CD4-positive, CD25-positive, alpha-beta regulatory T cell (primary cell): ENCODE measurements around the gene EGFL7. TPM values are rescaled to one million over a fixed set of nuclear protein-coding genes. Genes with fewer than 3 reads are reported as not detected.
A peak's percentile ranks its signal among the peaks of the same experiment; 100 is the strongest.

Experiments used
- ATAC-seq, 2 donors: fragments of 150-1000 bp; cut with Tn5 transposase; one replicate each; pipeline ENCODE4 v1.10.0; 2021; ENCODE audit warnings: low read depth in 2 of 2, moderate number of reproducible peaks in 2 of 2, moderate library complexity in 1 of 2
- DNase-seq, 3 donors: peaks; one replicate each; pipeline versions ENCODE4 v3.0.0 to v3.0.0-alpha.2; 2012 to 2022; ENCODE audit warnings: mixed read lengths in 1 of 3
- H3K27ac ChIP-seq: one replicate; pipeline ENCODE4 v1.7.0; 2013; ENCODE audit warnings: mild to moderate bottlenecking, low read length; ENCODE audit not compliant: insufficient read depth, poor library complexity, severe bottlenecking
- H3K27me3 ChIP-seq: one replicate; pipeline ENCODE4 v1.7.0; 2013; ENCODE audit warnings: low read length; ENCODE audit not compliant: control insufficient read depth, insufficient read depth
- H3K36me3 ChIP-seq: one replicate; pipeline ENCODE4 v1.7.0; 2013; ENCODE audit warnings: mild to moderate bottlenecking, low read length, moderate library complexity; ENCODE audit not compliant: control insufficient read depth, insufficient read depth
- H3K4me1 ChIP-seq: 2 replicates; pipeline ENCODE4 v1.7.0; 2013; ENCODE audit warnings: mild to moderate bottlenecking, low read length; ENCODE audit not compliant: insufficient read depth, control insufficient read depth, poor library complexity, severe bottlenecking
- H3K4me3 ChIP-seq: one replicate; pipeline ENCODE4 v1.7.0; 2013; ENCODE audit warnings: low read depth, mild to moderate bottlenecking, low read length, moderate library complexity
- H3K9me3 ChIP-seq, 2 experiments: 1 replicate in 1 of 2; 2 replicates in 1 of 2; pipeline ENCODE4 v1.7.0; 2013; ENCODE audit warnings: low read length in 2 of 2, mild to moderate bottlenecking in 1 of 2, moderate library complexity in 1 of 2; ENCODE audit not compliant: control insufficient read depth in 2 of 2
- H3K27ac Mint-ChIP-seq, 3 donors: one replicate each; pipeline ENCODE4 v1.8.0; 2020 to 2022; ENCODE audit warnings: mild to moderate bottlenecking in 3 of 3, mixed read lengths in 3 of 3, moderate library complexity in 2 of 3
- H3K27me3 Mint-ChIP-seq: one replicate; pipeline ENCODE4 v1.8.0; 2022; ENCODE audit warnings: mild to moderate bottlenecking, mixed read lengths
- H3K36me3 Mint-ChIP-seq: one replicate; pipeline ENCODE4 v1.8.0; 2020; ENCODE audit warnings: mixed read lengths
- H3K4me1 Mint-ChIP-seq, 4 donors: one replicate each; pipeline ENCODE4 v1.8.0; 2020 to 2022; ENCODE audit warnings: mixed read lengths in 4 of 4, mild to moderate bottlenecking in 1 of 4
- H3K4me3 Mint-ChIP-seq, 4 donors: one replicate each; pipeline ENCODE4 v1.8.0; 2020 to 2022; ENCODE audit warnings: mild to moderate bottlenecking in 4 of 4, mixed read lengths in 4 of 4, moderate library complexity in 3 of 4
- H3K9me3 Mint-ChIP-seq, 7 donors: one replicate each; pipeline ENCODE4 v1.8.0; 2020 to 2022; ENCODE audit warnings: mixed read lengths in 7 of 7, mild to moderate bottlenecking in 3 of 7, moderate library complexity in 2 of 7
- polyA plus RNA-seq, 4 donors: library from polyadenylated mRNA; unstranded; fragments of 300-500 nt; fragmentation: Illumina TruSeq; gene quantifications; one replicate each; pipeline ENCODE4 v1.2.3, GENCODE V29; 2021
- total RNA-seq: library from RNA; stranded (reverse); gene quantifications from one replicate; pipeline ENCODE4 v1.2.3, GENCODE V29; 2022

The EGFL7 gene
- total and polyA plus RNA-seq, 5 donors from 2014 or later = 1.7 TPM; not detected in 4

- H3K4me1 Mint-ChIP-seq = peaks cover 0 to 2% (median 0%) of the 10 kb centered on the region in 4 donors
- no peaks in the 10 kb centered on the region for H3K27me3 Mint-ChIP-seq
- ATAC-seq (no peak), DNase-seq (no peak)
- no peak overlapping the region for H3K4me3 Mint-ChIP-seq
- H3K4me1 ChIP-seq = no peaks in the 10 kb centered on the region
- no peak overlapping the region for H3K27ac Mint-ChIP-seq
- H3K9me3 Mint-ChIP-seq = no peaks in the 10 kb centered on the region
- no peaks in the 10 kb centered on the region for H3K27me3 ChIP-seq
- H3K27ac ChIP-seq = no peak overlapping the region
- H3K4me3 ChIP-seq = no peak overlapping the region
- no peaks in the 10 kb centered on the region for H3K36me3 Mint-ChIP-seq
- peaks cover 2% of the 10 kb centered on the region for H3K36me3 ChIP-seq
- H3K9me3 ChIP-seq = no peaks in the 10 kb centered on the region
Observed at GRCh38 chr9:136673975-136674785, 11.5 kb downstream of the EGFL7 start.

DNA sequence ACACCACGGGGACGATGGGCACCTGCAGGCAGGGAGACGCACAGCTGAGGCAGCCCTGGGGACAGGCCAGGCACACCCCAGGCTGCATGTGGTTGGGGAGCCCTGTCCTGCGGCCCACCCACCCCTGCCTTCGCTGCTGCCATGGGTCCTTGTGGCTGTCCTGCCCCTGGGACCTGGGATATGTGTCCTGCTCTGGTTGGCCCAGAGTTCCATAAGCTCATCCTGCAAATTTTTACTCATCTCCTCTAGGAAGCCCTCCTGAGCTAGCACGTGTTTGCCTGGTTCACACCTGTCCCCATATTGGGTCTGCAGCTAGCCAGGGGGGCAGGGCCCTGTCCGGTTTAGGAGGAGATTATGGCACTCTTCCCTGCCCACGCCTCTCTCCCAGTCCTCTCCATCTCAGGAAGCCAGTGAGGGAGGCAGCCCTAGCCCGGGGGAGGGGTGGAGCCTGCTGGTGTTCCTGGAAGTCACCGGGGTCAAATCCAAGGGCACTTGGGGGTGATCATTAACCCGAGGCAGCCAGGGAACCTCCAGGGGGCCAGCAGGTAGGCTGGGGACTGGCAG lies 12.2 kb downstream of the EGFL7 start:
- H3K36me3 Mint-ChIP-seq = no peaks in the 10 kb centered on the region
- H3K4me1 Mint-ChIP-seq = peaks cover 0 to 4% (median 0%) of the 10 kb centered on the region in 4 donors
- no peaks in the 10 kb centered on the region for H3K27me3 Mint-ChIP-seq
- no peak overlapping the region for H3K4me3 ChIP-seq
- peak overlapping the region in 1 of 3 donors; percentile 64 for H3K27ac Mint-ChIP-seq
- no peak overlapping the region for H3K4me3 Mint-ChIP-seq
- H3K27ac ChIP-seq = no peak overlapping the region
- peaks cover 2% of the 10 kb centered on the region for H3K36me3 ChIP-seq
- DNase-seq (no peak), ATAC-seq (no peak)
- no peaks in the 10 kb centered on the region for H3K9me3 Mint-ChIP-seq
- H3K9me3 ChIP-seq = no peaks in the 10 kb centered on the region
- no peaks in the 10 kb centered on the region for H3K4me1 ChIP-seq
- no peaks in the 10 kb centered on the region for H3K27me3 ChIP-seq

DNA sequence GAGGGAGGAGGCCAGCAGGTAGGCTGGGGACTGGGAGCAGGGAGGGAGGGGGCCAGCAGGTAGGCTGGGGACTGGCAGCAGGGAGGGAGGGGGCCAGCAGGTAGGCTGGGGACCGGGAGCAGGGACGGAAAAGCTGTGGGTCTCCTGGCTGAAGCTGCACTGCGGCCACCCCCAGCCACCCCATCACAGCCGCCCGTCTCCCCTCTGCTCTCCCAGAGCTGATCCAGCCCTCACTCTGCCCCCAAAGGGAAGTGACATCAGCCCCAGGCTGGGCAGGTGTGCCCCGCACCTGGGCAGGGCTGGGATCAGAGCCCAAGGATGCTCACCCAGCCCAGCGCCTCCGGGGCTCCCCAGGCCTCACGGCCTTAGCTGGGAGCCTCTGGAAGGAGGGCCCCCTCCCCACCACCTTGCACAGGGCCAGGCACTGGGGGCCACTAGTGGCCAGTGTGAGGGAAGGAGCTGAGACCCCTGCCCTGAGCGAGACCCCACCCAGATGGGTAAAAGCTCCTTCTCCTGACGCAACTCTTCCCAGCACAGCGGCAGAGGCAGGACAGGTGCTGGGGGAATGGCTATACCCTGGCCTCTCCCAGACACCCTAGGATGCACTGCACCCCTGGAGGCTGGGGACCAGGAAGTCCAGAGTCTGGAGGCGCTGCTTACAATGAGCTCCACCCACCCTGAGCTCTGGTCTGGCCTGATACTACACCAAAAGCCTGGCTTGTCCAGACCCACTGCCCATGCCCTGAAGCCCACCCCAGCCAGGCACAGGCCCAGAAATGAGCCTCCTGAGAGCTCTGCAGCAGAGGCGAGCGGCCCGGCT lies 13.0 kb downstream of the EGFL7 start:
- Mint-ChIP-seq H3K9me3 (no peaks in the 10 kb centered on the region), H3K4me1 (peaks cover 0 to 5% (median 0%) of the 10 kb centered on the region in 4 donors)
- H3K27ac ChIP-seq = no peak overlapping the region

GRCh38 chr9:136676297-136676794 lies 13.6 kb downstream of the EGFL7 start:
- H3K36me3 ChIP-seq = peaks cover 2% of the 10 kb centered on the region
- Mint-ChIP-seq H3K4me1 (peaks cover 0 to 5% (median 0%) of the 10 kb centered on the region in 4 donors), H3K4me3 (no peak overlapping the region), H3K36me3 (no peaks in the 10 kb centered on the region), H3K27me3 (no peaks in the 10 kb centered on the region), H3K27ac (no peak overlapping the region), H3K9me3 (no peaks in the 10 kb centered on the region)
- H3K4me1 ChIP-seq = no peaks in the 10 kb centered on the region
- H3K27ac ChIP-seq = no peak overlapping the region
- H3K4me3 ChIP-seq = no peak overlapping the region
- H3K9me3 ChIP-seq = no peaks in the 10 kb centered on the region
- no peak for DNase-seq
- no peaks in the 10 kb centered on the region for H3K27me3 ChIP-seq
- ATAC-seq = no peak

More for the DNA sequence above, 13.0 kb downstream of the EGFL7 start:
- no peak overlapping the region for H3K4me3 Mint-ChIP-seq
- DNase-seq (no peak), ATAC-seq (no peak)
- H3K27ac Mint-ChIP-seq = no peak overlapping the region
- no peaks in the 10 kb centered on the region for H3K27me3 Mint-ChIP-seq
- no peak overlapping the region for H3K4me3 ChIP-seq
- no peaks in the 10 kb centered on the region for H3K9me3 ChIP-seq
- no peaks in the 10 kb centered on the region for H3K27me3 ChIP-seq
- H3K36me3 Mint-ChIP-seq = no peaks in the 10 kb centered on the region
- H3K4me1 ChIP-seq = no peaks in the 10 kb centered on the region
- H3K36me3 ChIP-seq = peaks cover 2% of the 10 kb centered on the region

- Histone ChIP-seq H3K4me1 (no peaks in the 10 kb centered on the region), H3K27me3 (no peaks in the 10 kb centered on the region), H3K36me3 (peaks cover 2% of the 10 kb centered on the region), H3K9me3 (no peaks in the 10 kb centered on the region), H3K4me3 (no peak overlapping the region), H3K27ac (no peak overlapping the region)
- Mint-ChIP-seq H3K4me1 (peaks cover 0 to 5% (median 0%) of the 10 kb centered on the region in 4 donors), H3K27ac (no peak overlapping the region), H3K27me3 (no peaks in the 10 kb centered on the region), H3K4me3 (no peak overlapping the region), H3K36me3 (no peaks in the 10 kb centered on the region), H3K9me3 (no peaks in the 10 kb centered on the region)
- DNase-seq = no peak
- no peak for ATAC-seq
Observed at GRCh38 chr9:136676920-136677686, 14.4 kb downstream of the EGFL7 start.

GRCh38 chr9:136678034-136678433 lies 15.3 kb downstream of the EGFL7 start:
- Mint-ChIP-seq H3K4me1 (peaks cover 0 to 5% (median 0%) of the 10 kb centered on the region in 4 donors), H3K27me3 (no peaks in the 10 kb centered on the region), H3K4me3 (no peak overlapping the region), H3K27ac (no peak overlapping the region), H3K9me3 (no peaks in the 10 kb centered on the region), H3K36me3 (no peaks in the 10 kb centered on the region)
- Histone ChIP-seq H3K36me3 (peaks cover 2% of the 10 kb centered on the region), H3K4me1 (no peaks in the 10 kb centered on the region), H3K27ac (no peak overlapping the region), H3K9me3 (no peaks in the 10 kb centered on the region), H3K27me3 (no peaks in the 10 kb centered on the region), H3K4me3 (no peak overlapping the region)
- ATAC-seq = no peak
- no peak for DNase-seq

DNA sequence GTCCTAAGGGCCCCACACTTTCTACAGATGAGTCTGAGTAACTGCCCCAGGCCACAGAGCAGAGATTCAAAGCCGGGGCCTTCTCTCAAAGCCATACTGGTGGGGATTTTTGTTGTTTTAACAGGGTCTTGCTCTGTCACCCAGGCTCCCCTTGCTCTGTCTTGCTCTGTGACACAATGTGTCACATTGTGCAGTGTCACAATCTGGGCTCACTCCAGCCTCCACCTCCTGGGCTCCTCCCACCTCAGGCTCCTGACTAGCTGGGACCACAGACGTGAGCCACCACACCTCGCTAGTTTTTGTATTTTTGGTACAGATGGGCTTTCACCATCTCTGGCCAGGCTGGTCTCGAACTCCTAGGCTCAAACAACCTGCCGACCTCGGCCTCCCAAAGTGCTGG lies 15.9 kb downstream of the EGFL7 start:
- DNase-seq = no peak
- Histone ChIP-seq H3K9me3 (no peaks in the 10 kb centered on the region), H3K4me3 (no peak overlapping the region), H3K4me1 (no peaks in the 10 kb centered on the region), H3K27ac (no peak overlapping the region), H3K36me3 (peaks cover 2% of the 10 kb centered on the region), H3K27me3 (no peaks in the 10 kb centered on the region)
- Mint-ChIP-seq H3K4me3 (no peak overlapping the region), H3K36me3 (no peaks in the 10 kb centered on the region), H3K27ac (no peak overlapping the region), H3K9me3 (no peaks in the 10 kb centered on the region), H3K4me1 (peaks cover 0 to 5% (median 0%) of the 10 kb centered on the region in 4 donors), H3K27me3 (no peaks in the 10 kb centered on the region)
- no peak for ATAC-seq
